ENCODE results near the gene FREM1. TPM values are rescaled to one million over a fixed set of nuclear protein-coding genes. Genes with fewer than 3 reads are reported as not detected.

Gene FREM1
- total RNA-seq, 2 donors from 2014 or later: 2.0 to 2.6 TPM

- Histone ChIP-seq H3K4me1 (replicated peaks) (no peaks in the 10 kb centered on the region), H3K9me3 (no peaks in the 10 kb centered on the region), H3K36me3 (no peaks in the 10 kb centered on the region), H3K27me3 (replicated peaks; ENCODE audit: insufficient read depth) (no peaks in the 10 kb centered on the region), H3K27ac (no peak overlapping the region), H3K4me3 (no peak overlapping the region)
- DNase-seq (ENCODE audit: low spot score): no peak
- 87% methylated on average over 12 of the region's 12 CpGs for WGBS
- no peak for TF ChIP-seq POLR2A (IDR thresholded peaks at IDR 0.05)
- no peak for TF ChIP-seq POLR2AphosphoS5 (IDR thresholded peaks at IDR 0.05)
- TF ChIP-seq CTCF (IDR thresholded peaks at IDR 0.05): no peak
- intact Hi-C loops (cut with DNase I): no loop called here
These were observed 223.0 kb downstream of the FREM1 start for GRCh38 chr9:14687042-14687719.

- Histone ChIP-seq H3K9me3 (no peaks in the 10 kb centered on the region), H3K36me3 (no peaks in the 10 kb centered on the region), H3K4me3 (no peak overlapping the region), H3K4me1 (replicated peaks) (no peaks in the 10 kb centered on the region), H3K27ac (no peak overlapping the region), H3K27me3 (replicated peaks; ENCODE audit: insufficient read depth) (no peaks in the 10 kb centered on the region)
- DNase-seq (ENCODE audit: low spot score): no peak
- TF ChIP-seq POLR2A (IDR thresholded peaks at IDR 0.05): no peak
- no peak for TF ChIP-seq POLR2AphosphoS5 (IDR thresholded peaks at IDR 0.05)
- TF ChIP-seq CTCF (IDR thresholded peaks at IDR 0.05): no peak
- intact Hi-C loops (cut with DNase I): no loop called here
These were observed 224.1 kb downstream of the FREM1 start for GRCh38 chr9:14686168-14686567.

Small RNAs within 50 kb of the gene (small RNA-seq; reads per million reads assigned to genes)
- 0 reads per million in 2 donors for gene RNU6-1260P

Other genes starting within 250 kb of the FREM1 start
- gene ZDHHC21, start 217.0 kb downstream of the FREM1 start, total RNA-seq: 10 to 100 TPM in 1 of 2 donors, 1 to 10 TPM in 1; 8.0 to 11.6 TPM
- not detected for gene CER1, start 187.7 kb downstream of the FREM1 start, total RNA-seq